DND-41 (cell line): ENCODE results near the gene PAX6.

Source experiments
- ATAC-seq: fragments of 200-7000 bp; cut with Tn5 transposase; 3 replicates; pipeline ENCODE4 v1.9.1; 2021; ENCODE audit warnings: low read depth; ENCODE audit not compliant: insufficient read depth
- DNase-seq: peaks from one replicate; pipeline ENCODE4 v3.0.0-alpha.2; 2020
- H2AFZ ChIP-seq: 2 replicates; pipeline ENCODE4 v1.6.0; 2012; ENCODE audit warnings: low read depth, low read length
- H3K27ac ChIP-seq: 2 replicates; pipeline ENCODE4 v1.5.1; 2012; ENCODE audit warnings: low read length, inconsistent platforms
- H3K27me3 ChIP-seq: fragments of 200-600 bp; sonication (generic); 2 replicates; pipeline ENCODE4 v1.6.0; 2012; ENCODE audit warnings: low read length, mild to moderate bottlenecking, inconsistent platforms; ENCODE audit not compliant: insufficient read depth, poor library complexity
- H3K36me3 ChIP-seq: 2 replicates; pipeline ENCODE4 v1.5.1; 2012; ENCODE audit warnings: low read length, inconsistent platforms; ENCODE audit not compliant: insufficient read depth
- H3K4me1 ChIP-seq: 2 replicates; pipeline ENCODE4 v1.5.1; 2012; ENCODE audit warnings: mild to moderate bottlenecking, low read length; ENCODE audit not compliant: insufficient read depth
- H3K4me2 ChIP-seq: 2 replicates; pipeline ENCODE4 v1.6.0; 2012; ENCODE audit warnings: mild to moderate bottlenecking, moderate library complexity, low read length, inconsistent platforms; ENCODE audit not compliant: insufficient read depth
- H3K4me3 ChIP-seq, 2 experiments: fragments of 200-600 bp in 1 of 2; shearing (Covaris generic) in 1 of 2; 2 replicates each; pipeline ENCODE4 v1.5.1; 2012 to 2016; ENCODE audit warnings: inconsistent platforms in 2 of 2, low read length in 2 of 2, mild to moderate bottlenecking in 2 of 2, low read depth in 1 of 2, moderate library complexity in 1 of 2
- H3K79me2 ChIP-seq: 2 replicates; pipeline ENCODE4 v1.6.0; 2012; ENCODE audit warnings: low read length, inconsistent platforms; ENCODE audit not compliant: insufficient read depth
- H3K9ac ChIP-seq: 2 replicates; pipeline ENCODE4 v1.6.0; 2012; ENCODE audit warnings: low read depth, mild to moderate bottlenecking, inconsistent platforms, low read length, moderate library complexity
- H3K9me3 ChIP-seq: 2 replicates; pipeline ENCODE4 v1.5.1; 2012; ENCODE audit warnings: low read length, moderate library complexity, mild to moderate bottlenecking, inconsistent platforms; ENCODE audit not compliant: insufficient read depth, severe bottlenecking
- H4K20me1 ChIP-seq: 2 replicates; pipeline ENCODE4 v1.6.0; 2012; ENCODE audit warnings: low read length; ENCODE audit not compliant: insufficient read depth
- EZH2 ChIP-seq: IDR thresholded peaks from 3 replicates; pipeline ENCODE4 v1.6.1; 2012; ENCODE audit warnings: borderline replicate concordance, low read depth, mild to moderate bottlenecking, moderate library complexity, low read length, inconsistent platforms; ENCODE audit not compliant: severe bottlenecking
- TF ChIP-seq, protein P1 (sequence below): IDR thresholded peaks from 2 replicates; pipeline ENCODE4 v1.5.1; 2012; ENCODE audit warnings: borderline replicate concordance, low read length, moderate library complexity, mild to moderate bottlenecking; ENCODE audit not compliant: poor library complexity, severe bottlenecking; ENCODE audit errors: extremely low read depth

Gene PAX6

DNA sequence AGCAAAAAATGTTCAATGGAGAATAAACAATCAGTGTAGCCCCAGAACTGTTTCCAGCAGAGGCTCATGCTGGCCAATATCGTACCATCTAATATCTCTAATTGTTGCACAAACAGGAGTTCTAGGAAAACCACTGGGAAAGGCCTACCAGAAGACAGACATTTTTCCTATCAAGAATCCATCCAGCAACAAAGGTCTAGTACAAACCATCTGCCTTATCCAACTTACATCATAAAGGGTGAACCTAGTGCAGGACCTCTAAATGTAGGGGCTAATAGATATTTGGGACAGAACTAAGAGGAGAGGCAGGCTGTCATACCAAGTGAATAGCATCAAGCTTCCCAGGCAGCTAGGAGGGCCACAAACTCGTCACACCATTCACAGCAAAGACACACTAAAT, 18.7 kb downstream of the PAX6 start:
- H3K4me3 ChIP-seq = no peak overlapping the region
- no peak overlapping the region for H2AFZ ChIP-seq
- H3K79me2 ChIP-seq = no peaks in the 10 kb centered on the region
- no peaks in the 10 kb centered on the region for H3K4me1 ChIP-seq
- DNase-seq = no peak
- no peaks in the 10 kb centered on the region for H3K36me3 ChIP-seq
- no peaks in the 10 kb centered on the region for H3K27me3 ChIP-seq
- no peak overlapping the region for H3K9ac ChIP-seq
- no peak overlapping the region for H3K4me2 ChIP-seq
- H4K20me1 ChIP-seq = no peaks in the 10 kb centered on the region
- H3K9me3 ChIP-seq = no peaks in the 10 kb centered on the region
- H3K27ac ChIP-seq = no peak overlapping the region
- TF ChIP-seq EZH2 = no peak
- TF ChIP-seq, protein P1, sequence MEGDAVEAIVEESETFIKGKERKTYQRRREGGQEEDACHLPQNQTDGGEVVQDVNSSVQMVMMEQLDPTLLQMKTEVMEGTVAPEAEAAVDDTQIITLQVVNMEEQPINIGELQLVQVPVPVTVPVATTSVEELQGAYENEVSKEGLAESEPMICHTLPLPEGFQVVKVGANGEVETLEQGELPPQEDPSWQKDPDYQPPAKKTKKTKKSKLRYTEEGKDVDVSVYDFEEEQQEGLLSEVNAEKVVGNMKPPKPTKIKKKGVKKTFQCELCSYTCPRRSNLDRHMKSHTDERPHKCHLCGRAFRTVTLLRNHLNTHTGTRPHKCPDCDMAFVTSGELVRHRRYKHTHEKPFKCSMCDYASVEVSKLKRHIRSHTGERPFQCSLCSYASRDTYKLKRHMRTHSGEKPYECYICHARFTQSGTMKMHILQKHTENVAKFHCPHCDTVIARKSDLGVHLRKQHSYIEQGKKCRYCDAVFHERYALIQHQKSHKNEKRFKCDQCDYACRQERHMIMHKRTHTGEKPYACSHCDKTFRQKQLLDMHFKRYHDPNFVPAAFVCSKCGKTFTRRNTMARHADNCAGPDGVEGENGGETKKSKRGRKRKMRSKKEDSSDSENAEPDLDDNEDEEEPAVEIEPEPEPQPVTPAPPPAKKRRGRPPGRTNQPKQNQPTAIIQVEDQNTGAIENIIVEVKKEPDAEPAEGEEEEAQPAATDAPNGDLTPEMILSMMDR = no peak
- ATAC-seq = no peak

DNA sequence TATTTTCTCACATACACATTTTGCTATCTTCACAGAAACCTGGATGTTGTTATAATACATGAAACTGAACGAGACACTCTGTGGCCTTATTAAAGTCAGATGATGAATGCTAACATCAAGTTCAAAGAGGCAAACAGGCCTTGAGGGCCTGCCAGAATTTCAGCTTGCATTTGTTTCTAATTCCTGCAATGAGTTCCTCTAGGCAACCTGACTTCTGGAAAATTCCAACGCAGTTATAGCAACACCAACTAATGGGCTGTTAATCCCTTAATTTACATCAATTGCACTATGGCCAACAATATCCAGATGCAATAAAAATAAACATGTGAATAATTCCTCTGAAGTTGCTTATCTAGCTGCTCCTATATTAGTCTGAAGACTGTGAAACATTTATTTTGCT, 19.1 kb downstream of the PAX6 start:
- Histone ChIP-seq H3K4me1 (no peaks in the 10 kb centered on the region), H3K9ac (no peak overlapping the region), H3K9me3 (no peaks in the 10 kb centered on the region), H3K79me2 (no peaks in the 10 kb centered on the region), H3K27ac (no peak overlapping the region), H4K20me1 (no peaks in the 10 kb centered on the region), H3K4me2 (no peak overlapping the region), H3K27me3 (no peaks in the 10 kb centered on the region), H3K36me3 (no peaks in the 10 kb centered on the region), H3K4me3 (no peak overlapping the region), H2AFZ (no peak overlapping the region)
- TF ChIP-seq, protein P1 = no peak
- no peak for TF ChIP-seq EZH2
- no peak for DNase-seq
- no peak for ATAC-seq

DNA sequence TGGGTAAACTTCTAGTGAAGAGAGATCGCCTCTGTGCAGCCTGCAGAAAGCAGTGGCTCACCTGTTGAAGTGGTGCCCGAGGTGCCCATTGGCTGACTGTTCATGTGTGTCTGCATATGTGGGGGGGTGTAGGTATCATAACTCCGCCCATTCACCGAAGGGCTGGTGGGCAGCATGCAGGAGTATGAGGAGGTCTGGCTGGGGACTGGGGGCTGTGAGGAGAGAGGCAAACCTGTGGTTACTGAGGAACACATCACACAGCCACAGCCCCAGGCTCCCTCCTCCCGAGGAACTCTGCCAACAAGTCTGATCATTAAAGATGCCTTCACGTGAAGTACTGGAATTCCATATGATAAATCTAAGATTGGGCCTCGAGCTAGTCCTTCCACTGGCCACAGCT, 20.5 kb downstream of the PAX6 start:
- no peaks in the 10 kb centered on the region for H3K36me3 ChIP-seq
- H3K4me2 ChIP-seq = no peak overlapping the region
- no peaks in the 10 kb centered on the region for H3K27me3 ChIP-seq
- DNase-seq (no peak), ATAC-seq (no peak)
- H4K20me1 ChIP-seq = no peaks in the 10 kb centered on the region
- H2AFZ ChIP-seq = no peak overlapping the region
- TF ChIP-seq, protein P1 = no peak
- no peak for TF ChIP-seq EZH2
- no peak overlapping the region for H3K9ac ChIP-seq
- no peaks in the 10 kb centered on the region for H3K4me1 ChIP-seq
- no peak overlapping the region for H3K27ac ChIP-seq
- H3K79me2 ChIP-seq = no peaks in the 10 kb centered on the region
- H3K4me3 ChIP-seq = no peak overlapping the region
- H3K9me3 ChIP-seq = no peaks in the 10 kb centered on the region

DNA sequence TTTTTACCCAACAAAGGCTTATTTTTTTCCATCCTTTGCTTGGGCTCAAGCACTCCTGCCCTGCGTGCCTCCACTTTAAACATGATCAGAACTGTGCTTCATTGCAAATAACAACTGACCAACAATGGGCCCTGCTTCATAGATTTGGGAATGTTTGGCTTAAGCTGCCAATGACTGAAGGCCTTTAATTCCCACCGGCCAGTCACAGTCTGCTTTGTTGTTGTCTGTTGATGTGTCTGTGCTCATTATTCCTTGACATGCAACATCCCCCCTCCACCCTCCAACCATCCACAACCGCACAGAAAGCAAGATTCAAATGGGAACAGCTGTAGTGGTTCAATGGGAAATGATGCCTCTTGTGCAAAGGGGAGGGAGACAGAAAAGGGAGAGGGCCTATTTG, 23.0 kb downstream of the PAX6 start:
- no peaks in the 10 kb centered on the region for H3K9me3 ChIP-seq
- no peak overlapping the region for H2AFZ ChIP-seq
- no peak overlapping the region for H3K27ac ChIP-seq
- H3K36me3 ChIP-seq = no peaks in the 10 kb centered on the region
- H3K4me3 ChIP-seq = no peak overlapping the region
- H3K4me2 ChIP-seq = no peak overlapping the region
- H3K27me3 ChIP-seq = no peaks in the 10 kb centered on the region
- no peaks in the 10 kb centered on the region for H4K20me1 ChIP-seq
- no peaks in the 10 kb centered on the region for H3K79me2 ChIP-seq
- H3K4me1 ChIP-seq = no peaks in the 10 kb centered on the region
- TF ChIP-seq, protein P1 = no peak
- no peak for TF ChIP-seq EZH2
- H3K9ac ChIP-seq = no peak overlapping the region
- ATAC-seq = no peak
- no peak for DNase-seq
